Measurements from ENCODE around the gene METTL2B.
"Not testable (repeated sequence)": the region's sequence is repeated elsewhere in the genome, so short reads cannot be mapped to it uniquely, and the experiment has no call there.

METTL2B gene

DNA sequence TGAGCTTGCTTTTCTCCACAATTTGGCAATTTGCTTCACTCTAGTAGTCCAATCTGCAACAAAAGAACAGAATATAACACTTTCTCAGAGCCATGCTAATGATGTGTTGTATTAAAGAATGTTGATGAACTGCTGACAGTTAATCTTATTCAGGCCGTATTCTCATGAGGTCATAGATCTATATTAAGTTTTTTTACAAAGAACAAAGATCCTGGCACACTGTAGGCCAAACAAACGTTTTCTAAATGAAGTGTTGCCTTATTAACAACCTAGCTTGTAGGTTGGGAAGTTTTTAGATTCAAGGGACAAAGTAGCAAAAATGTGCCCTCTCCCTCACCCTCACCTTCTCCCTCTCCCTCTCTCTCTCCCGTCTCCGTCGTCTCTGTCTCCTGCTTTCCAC lies 14.1 kb upstream of the METTL2B start:
- Histone ChIP-seq H3K4ac (ENCODE audit: low read depth, low read length) (no peak overlapping the region), H3K79me1 (ENCODE audit: low read length) (no peaks in the 10 kb centered on the region), H3K4me1 (ENCODE audit: control insufficient read depth in 1 of 2, insufficient read depth in 2 of 2, low read length in 2 of 2) (peaks cover 0 to 2% of the 10 kb centered on the region in 2 experiments)

DNA sequence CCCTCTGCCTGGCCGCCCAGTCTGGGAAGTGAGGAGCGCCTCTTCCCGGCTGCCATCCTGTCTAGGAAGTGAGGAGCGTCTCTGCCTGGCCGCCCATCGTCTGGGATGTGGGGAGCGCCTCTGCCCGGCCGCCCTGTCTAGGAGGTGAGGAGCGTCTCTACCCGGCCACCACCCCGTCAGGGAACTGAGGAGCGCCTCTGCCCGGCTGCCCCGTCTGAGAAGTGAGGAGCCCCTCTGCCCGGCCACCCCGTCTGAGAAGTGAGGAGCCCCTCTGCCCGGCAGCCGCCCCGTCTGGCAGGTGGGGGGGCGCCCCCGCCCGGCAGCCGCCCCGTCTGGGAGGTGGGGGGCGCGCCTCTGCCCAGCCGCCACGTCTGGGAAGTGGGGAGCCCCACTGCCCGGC lies 13.2 kb upstream of the METTL2B start:
- not testable (repeated sequence) for H3K79me2 ChIP-seq (ENCODE audit: control insufficient read depth, insufficient read depth, low read length, poor library complexity); H3K4ac ChIP-seq (ENCODE audit: low read depth, low read length); H3K79me1 ChIP-seq (ENCODE audit: low read length); H2BK120ac ChIP-seq (ENCODE audit: insufficient read depth, low read length, poor library complexity); H3K36me3 ChIP-seq (ENCODE audit: control insufficient read depth in 1 of 2, insufficient read depth in 2 of 2, low read length in 2 of 2); H3K14ac ChIP-seq (ENCODE audit: low read length); H2AK5ac ChIP-seq (ENCODE audit: low read length); H3K4me2 ChIP-seq (ENCODE audit: low read length); H3K9ac ChIP-seq (ENCODE audit: low read length); H3K18ac ChIP-seq (ENCODE audit: low read length); H4K8ac ChIP-seq (ENCODE audit: low read depth, low read length); H3K4me1 ChIP-seq (ENCODE audit: control insufficient read depth in 1 of 2, insufficient read depth in 2 of 2, low read length in 2 of 2); H2BK12ac ChIP-seq (ENCODE audit: low read length); H4K12ac ChIP-seq (ENCODE audit: low read depth, low read length); H3K27me3 ChIP-seq (ENCODE audit: insufficient read depth, low read length); H3K27ac ChIP-seq (ENCODE audit: low read depth, low read length); H2BK5ac ChIP-seq (ENCODE audit: low read depth, low read length, poor library complexity); DNase-seq; H3K9me3 ChIP-seq (ENCODE audit: insufficient read depth, low read depth, low read length); H2AFZ ChIP-seq (ENCODE audit: insufficient read depth, low read length, poor library complexity); H3K4me3 ChIP-seq (ENCODE audit: low read depth, low read length); H3K23ac ChIP-seq (ENCODE audit: low read length); H4K91ac ChIP-seq (ENCODE audit: low read depth, low read length)
- WGBS (ENCODE audit: extremely low coverage, insufficient coverage, insufficient read length): no CpG with 5 or more reads among the region's 30 CpGs

More for the DNA sequence above, 14.1 kb upstream of the METTL2B start:
- Histone ChIP-seq H3K36me3 (ENCODE audit: control insufficient read depth in 1 of 2, insufficient read depth in 2 of 2, low read length in 2 of 2) (peaks cover 7 to 9% of the 10 kb centered on the region in 2 experiments), H3K23ac (ENCODE audit: low read length) (no peak overlapping the region), H2AK5ac (ENCODE audit: low read length) (no peak overlapping the region), H4K8ac (ENCODE audit: low read depth, low read length) (no peak overlapping the region), H3K27me3 (ENCODE audit: insufficient read depth, low read length) (no peaks in the 10 kb centered on the region), H3K27ac (ENCODE audit: low read depth, low read length) (no peak overlapping the region), H2BK120ac (ENCODE audit: insufficient read depth, low read length, poor library complexity) (no peak overlapping the region), H2AFZ (ENCODE audit: insufficient read depth, low read length, poor library complexity) (no peak overlapping the region), H3K14ac (ENCODE audit: low read length) (no peak overlapping the region), H3K18ac (ENCODE audit: low read length) (no peak overlapping the region), H2BK5ac (ENCODE audit: low read depth, low read length, poor library complexity) (no peak overlapping the region), H2BK12ac (ENCODE audit: low read length) (no peak overlapping the region), H4K12ac (ENCODE audit: low read depth, low read length) (no peak overlapping the region), H3K9ac (ENCODE audit: low read length) (no peak overlapping the region), H3K9me3 (ENCODE audit: insufficient read depth, low read depth, low read length) (no peaks in the 10 kb centered on the region), H4K91ac (ENCODE audit: low read depth, low read length) (no peak overlapping the region), H3K4me2 (ENCODE audit: low read length) (no peak overlapping the region), H3K4me3 (ENCODE audit: low read depth, low read length) (no peak overlapping the region), H3K79me2 (ENCODE audit: control insufficient read depth, insufficient read depth, low read length, poor library complexity) (no peaks in the 10 kb centered on the region)
- whole genome bisulfite sequencing (ENCODE audit: extremely low coverage, insufficient coverage, insufficient read length): no CpG with 5 or more reads among the region's 5 CpGs
- no peak for DNase-seq

DNA sequence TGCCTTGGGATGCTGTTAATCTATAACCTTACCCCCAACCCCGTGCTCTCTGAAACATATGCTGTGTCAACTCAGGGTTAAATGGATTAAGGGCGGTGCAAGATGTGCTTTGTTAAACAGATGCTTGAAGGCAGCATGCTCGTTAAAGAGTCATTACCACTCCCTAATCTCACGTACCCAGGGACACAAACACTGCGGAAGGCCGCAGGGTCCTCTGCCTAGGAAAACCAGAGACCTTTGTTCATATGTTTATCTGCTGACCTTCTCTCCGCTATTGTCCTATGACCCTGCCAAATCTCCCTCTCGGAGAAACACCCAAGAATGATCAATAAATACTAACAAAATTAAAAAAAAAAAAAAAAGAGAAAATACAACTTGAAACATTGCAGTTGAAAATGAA lies 12.6 kb upstream of the METTL2B start:
- not testable (repeated sequence) for H2AK5ac ChIP-seq (ENCODE audit: low read length); H3K4me3 ChIP-seq (ENCODE audit: low read depth, low read length); H3K23ac ChIP-seq (ENCODE audit: low read length); H3K27me3 ChIP-seq (ENCODE audit: insufficient read depth, low read length); H3K4me1 ChIP-seq (ENCODE audit: control insufficient read depth in 1 of 2, insufficient read depth in 2 of 2, low read length in 2 of 2); H2BK5ac ChIP-seq (ENCODE audit: low read depth, low read length, poor library complexity); DNase-seq; H3K36me3 ChIP-seq (ENCODE audit: control insufficient read depth in 1 of 2, insufficient read depth in 2 of 2, low read length in 2 of 2); H2AFZ ChIP-seq (ENCODE audit: insufficient read depth, low read length, poor library complexity); H2BK12ac ChIP-seq (ENCODE audit: low read length); H3K4me2 ChIP-seq (ENCODE audit: low read length); H3K14ac ChIP-seq (ENCODE audit: low read length); H3K79me1 ChIP-seq (ENCODE audit: low read length); H4K91ac ChIP-seq (ENCODE audit: low read depth, low read length); H3K4ac ChIP-seq (ENCODE audit: low read depth, low read length); H4K12ac ChIP-seq (ENCODE audit: low read depth, low read length); H3K79me2 ChIP-seq (ENCODE audit: control insufficient read depth, insufficient read depth, low read length, poor library complexity); H3K9ac ChIP-seq (ENCODE audit: low read length); H3K9me3 ChIP-seq (ENCODE audit: insufficient read depth, low read depth, low read length); H3K18ac ChIP-seq (ENCODE audit: low read length); H2BK120ac ChIP-seq (ENCODE audit: insufficient read depth, low read length, poor library complexity); H3K27ac ChIP-seq (ENCODE audit: low read depth, low read length); H4K8ac ChIP-seq (ENCODE audit: low read depth, low read length)
- WGBS (ENCODE audit: extremely low coverage, insufficient coverage, insufficient read length): no CpG with 5 or more reads among the region's 8 CpGs

DNA sequence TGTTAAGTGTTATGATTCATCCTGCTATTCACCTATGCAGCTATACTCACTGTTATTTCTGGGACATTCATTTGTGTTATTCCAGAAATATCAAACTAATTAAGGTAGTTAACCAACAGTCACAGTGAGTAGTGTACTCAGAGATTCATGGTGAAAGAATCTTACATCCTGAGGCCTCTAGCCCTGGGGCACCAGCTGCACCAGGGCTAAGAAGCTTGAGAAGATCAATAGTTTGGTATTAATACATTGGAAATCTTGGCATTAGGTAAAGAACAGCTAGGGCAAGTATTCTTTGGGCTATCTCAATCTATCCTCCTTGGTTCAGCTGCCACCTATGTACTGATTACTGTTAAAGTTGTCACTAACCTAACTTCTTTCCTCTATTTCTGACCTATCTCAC lies 9.7 kb upstream of the METTL2B start:
- H4K8ac ChIP-seq (ENCODE audit: low read depth, low read length); H3K79me1 ChIP-seq (ENCODE audit: low read length); H3K36me3 ChIP-seq (ENCODE audit: control insufficient read depth in 1 of 2, insufficient read depth in 2 of 2, low read length in 2 of 2); H2BK5ac ChIP-seq (ENCODE audit: low read depth, low read length, poor library complexity); H3K9ac ChIP-seq (ENCODE audit: low read length); H3K9me3 ChIP-seq (ENCODE audit: insufficient read depth, low read depth, low read length); H3K4me3 ChIP-seq (ENCODE audit: low read depth, low read length); H2AK5ac ChIP-seq (ENCODE audit: low read length); H3K4ac ChIP-seq (ENCODE audit: low read depth, low read length); H3K14ac ChIP-seq (ENCODE audit: low read length); H3K23ac ChIP-seq (ENCODE audit: low read length); H3K27ac ChIP-seq (ENCODE audit: low read depth, low read length); H3K18ac ChIP-seq (ENCODE audit: low read length); H2AFZ ChIP-seq (ENCODE audit: insufficient read depth, low read length, poor library complexity); H2BK12ac ChIP-seq (ENCODE audit: low read length); H4K91ac ChIP-seq (ENCODE audit: low read depth, low read length); H3K79me2 ChIP-seq (ENCODE audit: control insufficient read depth, insufficient read depth, low read length, poor library complexity); H2BK120ac ChIP-seq (ENCODE audit: insufficient read depth, low read length, poor library complexity); H3K4me2 ChIP-seq (ENCODE audit: low read length); H3K4me1 ChIP-seq (ENCODE audit: control insufficient read depth in 1 of 2, insufficient read depth in 2 of 2, low read length in 2 of 2); H3K27me3 ChIP-seq (ENCODE audit: insufficient read depth, low read length); H4K12ac ChIP-seq (ENCODE audit: low read depth, low read length): not testable (repeated sequence)
- DNase-seq: peak; percentile 51 to 57

DNA sequence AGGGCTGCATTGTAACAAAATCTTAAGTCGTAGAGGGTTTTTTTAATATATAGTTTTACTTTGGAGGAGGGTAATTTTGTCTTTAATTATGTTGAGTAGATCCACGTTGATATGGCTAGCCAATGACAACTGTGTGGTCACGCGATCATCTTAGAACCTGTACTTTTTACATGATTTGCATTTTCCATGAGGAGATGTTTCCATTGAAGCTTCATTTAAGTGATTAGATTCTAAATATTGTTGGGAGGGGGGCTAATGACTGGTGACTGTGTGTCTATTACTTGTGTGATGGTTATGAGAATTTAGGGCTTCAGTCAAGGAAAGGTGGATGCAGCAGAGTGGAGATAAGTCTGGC lies 765 bp downstream of the METTL2B start:
- not testable (repeated sequence) for H3K79me1 ChIP-seq (ENCODE audit: low read length); H3K27ac ChIP-seq (ENCODE audit: low read depth, low read length); H3K18ac ChIP-seq (ENCODE audit: low read length); H2BK12ac ChIP-seq (ENCODE audit: low read length); H2AK5ac ChIP-seq (ENCODE audit: low read length); H4K8ac ChIP-seq (ENCODE audit: low read depth, low read length); H3K4ac ChIP-seq (ENCODE audit: low read depth, low read length); DNase-seq; H3K23ac ChIP-seq (ENCODE audit: low read length); H3K9ac ChIP-seq (ENCODE audit: low read length); H3K79me2 ChIP-seq (ENCODE audit: control insufficient read depth, insufficient read depth, low read length, poor library complexity); H4K91ac ChIP-seq (ENCODE audit: low read depth, low read length); H3K36me3 ChIP-seq (ENCODE audit: control insufficient read depth in 1 of 2, insufficient read depth in 2 of 2, low read length in 2 of 2); H4K12ac ChIP-seq (ENCODE audit: low read depth, low read length); H3K9me3 ChIP-seq (ENCODE audit: insufficient read depth, low read depth, low read length); H3K14ac ChIP-seq (ENCODE audit: low read length); H2AFZ ChIP-seq (ENCODE audit: insufficient read depth, low read length, poor library complexity); H2BK5ac ChIP-seq (ENCODE audit: low read depth, low read length, poor library complexity); H3K27me3 ChIP-seq (ENCODE audit: insufficient read depth, low read length); H3K4me1 ChIP-seq (ENCODE audit: control insufficient read depth in 1 of 2, insufficient read depth in 2 of 2, low read length in 2 of 2); H2BK120ac ChIP-seq (ENCODE audit: insufficient read depth, low read length, poor library complexity)
- H3K4me3 ChIP-seq (ENCODE audit: low read depth, low read length): peak overlapping the region; percentile 88
- H3K4me2 ChIP-seq (ENCODE audit: low read length): peak overlapping the region; percentile 71
- no CpG with 5 or more reads among the region's 4 CpGs for WGBS (ENCODE audit: extremely low coverage, insufficient coverage, insufficient read length)

Measured in trophoblast cell (in vitro differentiated cells and primary cell).